Activated CD8-positive, alpha-beta memory T cell treated with anti-CD3 and anti-CD28 coated beads, Interleukin-2, amount 50 U/mL, for 4 hours (primary cell): ENCODE measurements around the gene IFT52.

Experiments used
- DNase-seq: peaks from one replicate; pipeline ENCODE4 v3.0.0-alpha.2; 2020

IFT52 gene, protein sequence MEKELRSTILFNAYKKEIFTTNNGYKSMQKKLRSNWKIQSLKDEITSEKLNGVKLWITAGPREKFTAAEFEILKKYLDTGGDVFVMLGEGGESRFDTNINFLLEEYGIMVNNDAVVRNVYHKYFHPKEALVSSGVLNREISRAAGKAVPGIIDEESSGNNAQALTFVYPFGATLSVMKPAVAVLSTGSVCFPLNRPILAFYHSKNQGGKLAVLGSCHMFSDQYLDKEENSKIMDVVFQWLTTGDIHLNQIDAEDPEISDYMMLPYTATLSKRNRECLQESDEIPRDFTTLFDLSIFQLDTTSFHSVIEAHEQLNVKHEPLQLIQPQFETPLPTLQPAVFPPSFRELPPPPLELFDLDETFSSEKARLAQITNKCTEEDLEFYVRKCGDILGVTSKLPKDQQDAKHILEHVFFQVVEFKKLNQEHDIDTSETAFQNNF

DNA sequence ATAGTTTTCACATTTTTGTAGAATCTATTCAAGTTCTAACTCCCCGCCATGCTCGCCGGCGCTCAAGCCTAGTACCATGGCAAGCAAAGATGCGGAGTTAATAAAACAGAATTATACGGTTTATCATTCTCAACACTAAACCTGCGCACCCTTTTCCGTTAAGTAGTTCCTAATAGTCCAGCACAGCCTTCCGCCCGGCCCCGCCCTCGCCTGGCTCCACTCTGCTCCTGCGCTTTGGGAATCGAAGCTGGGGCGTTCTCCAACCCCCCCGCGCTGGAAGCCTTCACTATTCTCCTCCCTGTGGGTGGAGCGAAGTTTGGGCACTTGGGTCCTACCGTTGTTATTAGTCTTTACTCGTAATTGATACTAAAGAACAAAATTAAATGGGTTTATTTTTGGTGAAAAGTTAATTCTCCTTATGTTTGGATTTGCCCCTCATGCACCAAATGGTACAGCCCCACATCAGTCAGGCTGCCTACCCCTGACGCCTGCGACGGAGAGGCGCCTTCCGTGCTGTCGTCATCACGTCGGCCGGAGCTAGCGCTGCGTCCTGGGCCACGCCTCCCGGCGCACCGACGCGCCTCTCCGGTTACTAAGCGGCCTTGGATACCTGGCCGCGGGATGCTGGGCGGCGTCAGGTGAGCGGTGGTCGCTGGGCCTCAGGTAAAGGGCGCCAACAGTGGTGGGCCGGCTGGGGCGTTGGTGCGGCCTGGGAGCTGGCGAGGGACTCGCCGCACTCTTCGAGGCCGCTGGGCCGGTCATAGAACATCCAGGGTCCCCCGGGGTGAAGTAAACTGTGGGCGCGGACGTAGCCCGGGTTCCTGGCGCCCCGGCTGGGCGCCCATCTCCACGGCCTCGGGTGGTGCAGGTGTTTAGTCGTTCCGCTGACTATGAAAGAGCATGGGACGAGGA, at the start of gene IFT52:
Gene IFT52, plus strand, starts transcription at position 546 of the 912 bp plus-strand sequence. CDS start 3,762 bp downstream, outside the sequence.
- peak; percentile 90 for DNase-seq

DNA sequence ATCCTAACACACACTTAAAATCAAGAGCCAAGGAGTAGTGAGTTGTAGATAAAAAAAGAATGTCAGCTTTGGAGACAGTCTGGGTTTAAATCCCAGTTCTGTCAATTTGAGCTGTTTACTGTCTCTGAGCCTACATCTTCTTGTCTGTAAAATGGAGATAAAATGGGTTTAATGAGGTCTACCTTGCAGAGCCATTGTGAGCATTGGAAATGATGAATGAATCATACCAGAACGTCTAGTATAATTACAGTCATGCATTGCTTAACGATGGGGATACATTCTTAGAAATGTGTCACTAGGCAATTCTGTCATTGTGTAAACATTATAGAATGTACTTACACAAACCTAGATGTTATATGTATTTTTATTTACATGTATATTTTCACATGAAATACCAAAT, 49.5 kb upstream of the IFT52 start:
- DNase-seq: no peak

DNA sequence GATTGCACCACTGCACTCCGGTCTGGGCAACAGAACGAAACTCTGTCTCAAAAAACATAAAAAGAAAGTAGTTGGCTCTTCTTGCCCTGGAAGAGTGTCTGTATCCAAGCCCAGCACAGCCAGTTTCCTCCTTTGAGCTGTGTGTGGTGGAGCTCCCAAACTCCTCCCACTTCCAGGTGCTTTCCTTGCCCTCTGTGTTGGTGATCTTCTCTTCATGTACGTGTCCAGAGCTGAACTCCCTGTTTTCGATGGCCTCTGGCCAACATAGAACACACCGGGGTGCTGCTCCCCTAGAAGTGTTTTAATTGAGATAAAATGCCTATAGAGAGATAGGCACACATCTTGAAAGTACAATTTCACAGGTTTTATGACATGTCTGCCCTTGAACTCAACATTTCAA, 48.6 kb upstream of the IFT52 start:
- DNase-seq: no peak

GRCh38 chr20:43542674-43543073, 48.1 kb upstream of the IFT52 start:
- DNase-seq: no peak

DNA sequence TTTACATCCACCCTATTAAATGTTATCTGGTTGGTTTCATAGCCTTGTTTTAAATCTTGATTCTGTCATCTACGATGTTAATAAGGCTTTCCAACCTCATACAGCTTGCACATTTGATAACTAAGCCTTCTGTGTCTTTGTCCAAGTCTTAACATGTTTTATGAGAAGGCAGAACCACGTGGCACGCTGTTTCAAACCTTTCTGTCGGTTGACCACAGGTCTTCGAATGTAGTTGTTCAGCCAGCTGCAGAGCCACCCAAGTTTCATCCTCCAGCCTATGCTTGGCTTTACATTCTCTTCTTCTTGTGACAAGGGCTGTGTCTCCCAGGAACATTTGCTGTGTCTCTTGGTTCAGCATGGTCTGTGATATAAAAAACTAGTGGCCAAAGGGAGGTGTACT, 47.6 kb upstream of the IFT52 start:
- no peak for DNase-seq

- no peak for DNase-seq
Measured at GRCh38 chr20:43544501-43544900, 46.2 kb upstream of the IFT52 start.

GRCh38 chr20:43545837-43546578, 44.7 kb upstream of the IFT52 start:
- no peak for DNase-seq

DNA sequence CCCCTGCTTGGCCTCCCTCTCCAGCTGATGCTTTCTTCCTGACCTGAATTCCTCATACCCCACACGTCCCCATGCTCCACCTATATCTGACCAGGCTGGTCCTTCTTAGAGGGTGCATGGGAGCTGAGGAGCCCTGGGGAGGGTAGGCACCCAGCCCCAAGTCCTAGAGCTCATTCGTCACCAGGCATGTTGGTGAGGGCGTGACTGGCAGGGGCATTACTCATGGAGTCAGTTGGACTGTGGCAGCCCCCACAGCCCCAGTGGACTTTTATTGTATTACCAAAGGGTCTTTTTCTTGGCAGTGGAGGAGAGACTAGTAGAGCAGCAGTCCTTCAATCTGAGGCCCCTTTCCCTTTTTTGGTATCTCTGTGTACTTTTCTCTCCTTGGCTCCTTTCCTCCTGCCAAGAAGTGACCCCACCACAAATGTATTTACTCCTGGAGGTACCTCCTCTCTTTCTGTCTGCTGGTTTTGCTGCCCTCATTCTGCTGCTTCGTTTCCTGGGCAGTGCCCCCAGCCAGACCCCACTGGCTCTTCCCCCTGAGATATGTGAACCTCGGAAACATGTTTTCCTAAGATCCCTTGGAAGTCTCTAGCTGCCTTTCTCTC, 42.4 kb upstream of the IFT52 start:
- no peak for DNase-seq

- DNase-seq: no peak
Measured at GRCh38 chr20:43549416-43550065, 41.2 kb upstream of the IFT52 start.

- no peak for DNase-seq
Measured at GRCh38 chr20:43550456-43550855, 40.3 kb upstream of the IFT52 start.

DNA sequence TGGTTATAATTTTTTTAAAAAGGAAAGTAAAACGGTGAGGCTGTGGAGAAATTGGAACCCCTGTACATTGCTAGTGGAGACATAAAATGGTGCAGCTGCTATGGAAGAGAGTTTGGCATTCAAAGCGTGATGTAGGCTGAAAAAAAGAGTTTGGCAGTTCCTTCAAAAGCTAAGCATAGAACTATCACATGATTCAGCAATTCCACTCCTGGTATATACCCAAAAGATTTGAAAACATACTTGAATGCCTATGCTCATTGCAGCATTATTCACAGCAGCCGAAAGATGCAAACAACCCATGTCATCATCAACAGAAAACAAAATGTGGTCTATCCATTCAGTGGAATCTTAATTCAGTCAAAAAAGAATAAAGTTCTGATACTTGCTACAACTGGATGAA, 36.4 kb upstream of the IFT52 start:
- no peak for DNase-seq

- DNase-seq: no peak
Measured at GRCh38 chr20:43558412-43559146, 32.2 kb upstream of the IFT52 start, which contains the start of gene SGK2. TSS of gene SGK2 (plus strand) at chr20:43559027. CDS start at chr20:43566496, 7,469 bp downstream.

DNA sequence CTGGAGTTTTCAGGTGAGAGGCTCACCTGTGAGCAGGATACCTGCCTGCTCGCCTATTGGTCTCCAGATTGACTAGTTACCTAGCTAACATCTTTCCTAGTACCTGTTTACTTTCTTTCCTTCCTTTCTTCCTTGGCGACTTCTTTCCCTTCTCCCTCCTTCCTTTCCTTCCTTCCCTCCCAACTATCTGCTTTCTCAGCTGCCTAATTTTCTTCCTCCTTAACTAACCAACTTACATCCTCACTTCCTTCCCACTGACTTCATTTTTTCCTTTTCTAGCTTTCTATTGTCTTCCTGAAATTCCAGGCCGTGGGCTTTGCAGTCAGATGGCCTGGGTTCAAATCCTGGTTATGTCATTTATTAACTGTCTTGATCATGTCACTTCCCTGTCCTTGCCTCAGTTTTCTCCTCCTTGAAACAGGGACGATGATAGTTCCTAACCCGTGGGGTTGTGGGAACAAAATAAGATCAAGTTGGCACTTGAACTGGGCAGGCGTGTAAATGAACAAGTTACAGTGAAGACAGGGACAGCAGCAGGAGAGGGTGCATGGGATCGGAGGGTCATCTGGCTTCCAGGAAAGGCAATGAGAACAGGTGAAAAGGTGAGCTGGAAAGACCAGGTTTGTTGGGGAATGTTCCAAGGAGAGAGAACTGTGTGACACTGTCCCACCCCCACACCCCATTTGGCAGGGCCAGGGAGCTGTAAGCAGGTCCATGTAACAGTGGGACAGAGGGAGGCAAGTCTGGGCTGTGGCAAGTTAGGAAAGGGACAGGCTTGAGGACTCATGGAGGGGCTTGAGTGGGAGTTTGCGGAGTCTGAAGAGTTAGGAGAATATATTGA, 31.4 kb upstream of the IFT52 start:
- DNase-seq: no peak

DNA sequence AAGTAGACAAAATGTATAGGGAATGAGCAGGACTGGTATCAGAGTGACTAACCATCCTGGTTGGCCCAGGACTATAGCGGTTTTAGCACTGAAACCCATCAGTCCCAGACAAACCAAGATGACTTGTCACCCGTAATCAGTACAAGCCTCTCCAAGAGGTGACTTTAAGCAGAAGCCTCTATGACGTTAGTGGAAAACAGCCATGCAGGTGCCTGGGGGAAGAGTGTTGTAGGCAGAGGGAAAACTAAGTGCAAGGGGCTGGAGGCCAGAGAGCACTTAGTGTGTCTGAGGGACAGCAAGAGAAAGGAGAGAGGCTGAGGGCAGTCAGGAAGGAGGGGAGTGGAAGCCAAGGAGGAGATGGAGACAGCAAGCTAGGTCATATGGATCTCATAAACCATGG, 29.8 kb upstream of the IFT52 start:
- no peak for DNase-seq

GRCh38 chr20:43563429-43563828, 27.3 kb upstream of the IFT52 start:
- DNase-seq: no peak

GRCh38 chr20:43563991-43564390, 26.7 kb upstream of the IFT52 start:
- DNase-seq: no peak

- DNase-seq: no peak
Measured at GRCh38 chr20:43564455-43564854, 26.3 kb upstream of the IFT52 start.

DNA sequence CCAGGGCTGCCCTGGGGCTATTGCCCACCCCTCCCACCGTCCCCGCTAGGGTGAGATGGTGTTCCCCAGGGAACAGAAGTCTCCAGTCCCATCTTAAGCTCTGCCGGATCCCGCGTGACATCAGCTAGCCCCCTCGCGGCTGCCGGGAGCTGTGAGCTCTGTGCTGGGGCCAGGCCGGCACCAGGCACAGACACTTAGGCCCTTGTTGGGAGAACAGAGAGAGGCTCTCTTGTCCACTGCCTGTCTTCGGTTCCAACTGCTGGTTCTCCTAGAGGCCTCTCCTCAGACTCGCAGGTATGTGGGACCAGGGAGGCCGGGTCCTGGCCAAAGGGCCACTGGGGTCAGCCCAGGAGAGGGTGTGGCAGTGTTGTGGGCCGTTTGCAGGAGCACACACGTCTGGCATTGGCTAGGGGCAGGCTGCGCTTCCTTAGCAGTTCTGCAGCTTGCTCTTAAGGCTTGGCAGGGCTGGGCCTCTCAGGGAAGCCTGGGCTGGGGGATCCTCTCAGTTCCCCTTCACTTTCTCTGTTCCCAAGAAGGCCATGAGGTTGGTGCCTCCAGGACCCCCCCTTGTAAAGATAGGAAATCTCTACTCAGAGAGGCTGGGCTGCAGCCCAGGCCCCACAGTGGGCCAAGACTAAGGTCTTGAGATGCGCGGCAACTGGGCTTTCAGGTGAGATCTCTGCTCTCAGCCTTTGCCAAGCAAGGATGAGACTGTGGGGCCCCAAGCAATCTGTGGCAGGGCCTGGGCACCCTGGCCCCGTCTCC, 25.6 kb upstream of the IFT52 start:
- no peak for DNase-seq

DNA sequence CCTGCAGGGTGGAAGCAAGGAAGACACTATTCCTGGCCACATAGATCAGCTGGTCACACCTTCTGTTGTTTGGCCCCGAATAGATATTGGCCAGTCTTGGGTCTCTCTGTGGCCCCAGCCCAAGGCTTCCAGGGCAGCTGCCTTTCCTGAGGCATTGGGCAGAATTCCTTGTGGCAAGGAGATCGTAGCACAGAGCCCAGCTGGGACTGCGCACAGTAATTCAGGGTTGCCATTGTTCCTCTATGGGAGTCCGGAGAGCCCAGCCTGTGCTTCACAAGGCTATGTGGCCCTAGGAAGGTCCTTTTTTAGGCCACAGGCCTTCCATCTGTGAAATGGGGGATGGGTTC, 25.0 kb upstream of the IFT52 start:
- no peak for DNase-seq

DNA sequence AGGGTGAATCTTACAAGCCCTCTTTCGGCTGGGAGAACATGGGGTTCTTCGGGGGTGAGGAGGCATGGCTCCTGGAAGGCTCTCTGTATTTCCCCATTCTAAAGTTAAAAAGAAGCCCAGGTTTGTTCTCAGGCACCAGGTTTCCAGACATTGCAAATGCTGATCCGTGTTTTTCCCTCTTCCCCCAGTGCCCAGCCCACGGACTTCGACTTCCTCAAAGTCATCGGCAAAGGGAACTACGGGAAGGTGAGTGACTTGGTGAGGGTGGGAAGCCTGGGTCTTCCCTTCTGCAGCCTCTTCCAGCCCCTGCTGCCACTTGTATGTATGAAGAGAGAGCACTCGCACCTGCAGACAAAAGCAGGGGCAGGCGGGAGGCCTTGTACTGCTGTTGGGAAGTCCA, 23.3 kb upstream of the IFT52 start:
- DNase-seq: no peak
